Lower leg skin (tissue), 3 donors: ENCODE measurements around the gene CACNA1B.

Source experiments
- CTCF ChIP-seq, 3 donors: fragments of 450-650 bp; IDR thresholded peaks; one replicate each; pipeline ENCODE4 v1.5.1; 2016; ENCODE audit warnings: antibody characterized with exemption in 3 of 3, mild to moderate bottlenecking in 3 of 3, moderate library complexity in 2 of 3
- POLR2A ChIP-seq, 2 donors: fragments of 450-650 bp; IDR thresholded peaks; one replicate each; pipeline ENCODE4 v1.6.1; 2016 to 2017; ENCODE audit warnings: antibody characterized with exemption in 2 of 2, mild to moderate bottlenecking in 1 of 2, moderate library complexity in 1 of 2

- TF ChIP-seq CTCF (IDR thresholded peaks at IDR 0.05) (no peak), POLR2A (IDR thresholded peaks at IDR 0.05) (no peak)
These were observed 91.4 kb downstream of the CACNA1B start for GRCh38 chr9:137969008-137969407.
